Suppressor macrophage (primary cell): Measurements from ENCODE around the gene DUSP15.

Experiments
- DNase-seq, 4 experiments: peaks; one replicate each; pipeline ENCODE4 v3.0.0-alpha.2; 2020 to 2022

Gene DUSP15

GRCh38 chr20:31894980-31895675 lies 24.8 kb upstream of the DUSP15 start:
- DNase-seq: peak; percentile 79 to 88 (median 86)

- DNase-seq: no peak
Measured at GRCh38 chr20:31890646-31891045, 20.3 kb upstream of the DUSP15 start.

GRCh38 chr20:31883829-31884228 lies 13.5 kb upstream of the DUSP15 start:
- no peak for DNase-seq

GRCh38 chr20:31881945-31882344 lies 11.6 kb upstream of the DUSP15 start:
- DNase-seq: no peak

GRCh38 chr20:31879143-31879987 lies 9.0 kb upstream of the DUSP15 start:
- peak; percentile 97 to 99 (median 98) for DNase-seq

GRCh38 chr20:31877684-31878083 lies 7.4 kb upstream of the DUSP15 start:
- no peak for DNase-seq

GRCh38 chr20:31875671-31876070 lies 5.3 kb upstream of the DUSP15 start:
- DNase-seq: peak in 2 of 4 experiments; percentile 23 to 33

GRCh38 chr20:31872406-31872805 lies 2.1 kb upstream of the DUSP15 start:
- DNase-seq: no peak

GRCh38 chr20:31871618-31871954 lies 1.3 kb upstream of the DUSP15 start:
- DNase-seq: no peak

GRCh38 chr20:31870726-31871617 lies 645 bp upstream of the DUSP15 start:
- peak in 1 of 4 experiments; percentile 17 for DNase-seq

GRCh38 chr20:31869673-31869941 lies 720 bp downstream of the DUSP15 start:
- DNase-seq: no peak

GRCh38 chr20:31868853-31869672 lies 1.3 kb downstream of the DUSP15 start:
- peak in 1 of 4 experiments; percentile 16 for DNase-seq

- DNase-seq: no peak
Measured at GRCh38 chr20:31866221-31866620, 4.1 kb downstream of the DUSP15 start.

- no peak for DNase-seq
Measured at GRCh38 chr20:31864521-31865400, 5.6 kb downstream of the DUSP15 start.

- no peak for DNase-seq
Measured at GRCh38 chr20:31863296-31864085, 6.8 kb downstream of the DUSP15 start.

GRCh38 chr20:31862506-31862905 lies 7.8 kb downstream of the DUSP15 start:
- DNase-seq: no peak

GRCh38 chr20:31862157-31862470 lies 8.2 kb downstream of the DUSP15 start:
- no peak for DNase-seq

- peak; percentile 55 to 85 (median 72) for DNase-seq
Measured at GRCh38 chr20:31861385-31862156, 8.8 kb downstream of the DUSP15 start.

GRCh38 chr20:31861135-31861384 lies 9.3 kb downstream of the DUSP15 start:
- DNase-seq: no peak
